GM23248 (cell line): ENCODE results near the gene CNTLN. TPM values are rescaled to one million over a fixed set of nuclear protein-coding genes. Genes with fewer than 3 reads are reported as not detected.
"Not testable (repeated sequence)": the region's sequence is repeated elsewhere in the genome, so short reads cannot be mapped to it uniquely, and the experiment has no call there.

ENCODE experiments used
- DNase-seq: peaks from one replicate; pipeline ENCODE4 v3.0.0-alpha.2; 2015
- H2AFZ ChIP-seq: fragments of 200-600 bp; sonication (generic); 2 replicates; pipeline ENCODE4 v1.6.1; 2016; ENCODE audit warnings: antibody characterized with exemption
- H3F3A ChIP-seq: fragments of 200-600 bp; sonication (generic); 2 replicates; pipeline ENCODE4 v1.6.1; 2016; ENCODE audit warnings: mild to moderate bottlenecking, antibody characterized with exemption, mixed run types; ENCODE audit not compliant: insufficient read depth
- H3K27ac ChIP-seq: fragments of 200-600 bp; sonication (generic); 2 replicates; pipeline ENCODE4 v1.5.1; 2016; ENCODE audit warnings: mild to moderate bottlenecking
- H3K27me3 ChIP-seq: fragments of 200-600 bp; sonication (generic); replicated peaks from 2 replicates; pipeline ENCODE4 v1.6.1; 2016; ENCODE audit warnings: mild to moderate bottlenecking; ENCODE audit not compliant: insufficient read depth
- H3K36me3 ChIP-seq: fragments of 200-600 bp; sonication (generic); 2 replicates; pipeline ENCODE4 v1.6.1; 2016; ENCODE audit warnings: low read depth, mild to moderate bottlenecking
- H3K4me1 ChIP-seq: fragments of 200-600 bp; sonication (generic); 2 replicates; pipeline ENCODE4 v1.6.1; 2016; ENCODE audit warnings: mild to moderate bottlenecking; ENCODE audit not compliant: insufficient read depth
- H3K4me2 ChIP-seq: fragments of 200-600 bp; sonication (generic); one replicate; pipeline ENCODE4 v1.6.1; 2016; ENCODE audit warnings: mild to moderate bottlenecking; ENCODE audit not compliant: unreplicated experiment
- H3K4me3 ChIP-seq: fragments of 200-600 bp; sonication (generic); 2 replicates; pipeline ENCODE4 v1.5.1; 2016; ENCODE audit warnings: mild to moderate bottlenecking
- H3K79me2 ChIP-seq: fragments of 200-600 bp; sonication (generic); 2 replicates; pipeline ENCODE4 v1.6.1; 2016; ENCODE audit warnings: mild to moderate bottlenecking; ENCODE audit not compliant: insufficient read depth
- H3K9ac ChIP-seq: fragments of 200-600 bp; sonication (generic); 2 replicates; pipeline ENCODE4 v1.6.1; 2016; ENCODE audit warnings: mild to moderate bottlenecking
- H3K9me2 ChIP-seq: fragments of 200-600 bp; sonication (generic); 2 replicates; pipeline ENCODE4 v1.6.1; 2016; ENCODE audit warnings: mixed run types, mild to moderate bottlenecking, moderate library complexity; ENCODE audit not compliant: insufficient read depth
- H3K9me3 ChIP-seq: fragments of 200-600 bp; sonication (generic); one replicate; pipeline ENCODE4 v1.6.1; 2017; ENCODE audit warnings: low read depth
- H4K20me1 ChIP-seq: fragments of 200-600 bp; sonication (generic); 2 replicates; pipeline ENCODE4 v1.6.0; 2016; ENCODE audit not compliant: insufficient read depth
- EZH2 ChIP-seq: fragments of 200-600 bp; sonication (generic); IDR thresholded peaks from 2 replicates; pipeline ENCODE4 v1.6.1; 2018; ENCODE audit warnings: antibody characterized with exemption, mild to moderate bottlenecking; ENCODE audit not compliant: insufficient read depth, poor library complexity, severe bottlenecking
- EZH2phosphoT487 ChIP-seq: fragments of 200-600 bp; sonication (generic); IDR thresholded peaks from 2 replicates; pipeline ENCODE4 v1.6.1; 2018; ENCODE audit warnings: antibody characterized with exemption, moderate library complexity, mild to moderate bottlenecking, low read depth; ENCODE audit not compliant: insufficient read depth
- WGBS, 2 experiments: methylation state at CpG; one replicate each; pipeline ENCODE4 v1.1.6; 2015 to 2017; ENCODE audit warnings: low lambda C conversion rate in 2 of 2, low coverage in 1 of 2; ENCODE audit errors: missing lambda C conversion rate in 2 of 2; 5-methylcytosine and 5-hydroxymethylcytosine counted together
- in situ Hi-C: fragments of 300-500 bp; cut with MboI; formaldehyde crosslinking; loops from 2 replicates; pipeline ENCODE4 v1.15.0; 2020
- polyA plus RNA-seq: library from polyadenylated mRNA; unstranded; fragments of >200 nt; fragmentation: Nextera tagmentation; extraction: Ambion mirVana; gene quantifications from 2 replicates; pipeline ENCODE4 v1.2.1, GENCODE V29; 2016
- total RNA-seq: library from RNA; depleted of rRNA; stranded (reverse); fragments of >200 nt; shearing (Covaris generic); gene quantifications from 2 replicates; pipeline ENCODE4 v1.2.3, GENCODE V29; 2014

Gene CNTLN
- total and polyA plus RNA-seq, 2 experiments from 2014 or later, result 4.8 to 7.2 TPM

GRCh38 chr9:17272536-17272935, 137.7 kb downstream of the CNTLN start:
- in situ Hi-C loops, result no loop called here
- no peak for DNase-seq
- H2AFZ ChIP-seq, result no peak overlapping the region
- H3K36me3 ChIP-seq, result no peaks in the 10 kb centered on the region
- no peaks in the 10 kb centered on the region for H3K9me3 ChIP-seq
- H3K4me3 ChIP-seq, result no peak overlapping the region
- TF ChIP-seq EZH2 (no peak), EZH2phosphoT487 (no peak)
- no peak overlapping the region for H3K4me2 ChIP-seq
- H3K27ac ChIP-seq, result no peak overlapping the region
- H3K9ac ChIP-seq, result no peak overlapping the region
- H3K27me3 ChIP-seq, result no peaks in the 10 kb centered on the region
- H3K79me2 ChIP-seq, result no peaks in the 10 kb centered on the region
- H4K20me1 ChIP-seq, result no peaks in the 10 kb centered on the region
- no peaks in the 10 kb centered on the region for H3K9me2 ChIP-seq
- H3K4me1 ChIP-seq, result no peaks in the 10 kb centered on the region
- H3F3A ChIP-seq, result no peaks in the 10 kb centered on the region

- no peak for TF ChIP-seq EZH2
- TF ChIP-seq EZH2phosphoT487, result no peak
- in situ Hi-C loops, result no loop called here
- no peak overlapping the region for H3K9ac ChIP-seq
- no peaks in the 10 kb centered on the region for H3K36me3 ChIP-seq
- WGBS, 2 experiments, result 63 to 64% methylated on average over 4 of the region's 4 CpGs
- no peak overlapping the region for H3K4me3 ChIP-seq
- peak overlapping the region; percentile 37; the same call in 1 of the 2 replicates for H3K27ac ChIP-seq
- H3K79me2 ChIP-seq, result no peaks in the 10 kb centered on the region
- H3K4me2 ChIP-seq, result no peak overlapping the region
- no peaks in the 10 kb centered on the region for H4K20me1 ChIP-seq
- H3K9me3 ChIP-seq, result no peaks in the 10 kb centered on the region
- H3K4me1 ChIP-seq, result peaks cover 7% of the 10 kb centered on the region; the same call in 1 of the 2 replicates
- H3K27me3 ChIP-seq, result no peaks in the 10 kb centered on the region
- H2AFZ ChIP-seq, result no peak overlapping the region
- peak; percentile 70 for DNase-seq
- H3K9me2 ChIP-seq, result no peaks in the 10 kb centered on the region
- no peaks in the 10 kb centered on the region for H3F3A ChIP-seq
Measured at GRCh38 chr9:17280350-17281012, 145.6 kb downstream of the CNTLN start.

- H3K9ac ChIP-seq, H3K79me2 ChIP-seq, DNase-seq, H3K4me1 ChIP-seq, H3K27me3 ChIP-seq, H3K4me2 ChIP-seq, H4K20me1 ChIP-seq, H2AFZ ChIP-seq, H3K9me2 ChIP-seq, H3K27ac ChIP-seq, H3F3A ChIP-seq, H3K36me3 ChIP-seq, in situ Hi-C loops, H3K4me3 ChIP-seq, H3K9me3 ChIP-seq: not testable (repeated sequence)
- WGBS, 2 experiments, result 97 to 100% methylated on average over 3 to 17 of the region's 22 CpGs
Measured at GRCh38 chr9:17290673-17291072, 155.8 kb downstream of the CNTLN start.

- Histone ChIP-seq H3K27me3 (no peaks in the 10 kb centered on the region), H3K9ac (no peak overlapping the region), H3K4me2 (no peak overlapping the region), H3K27ac (no peak overlapping the region), H3K4me3 (no peak overlapping the region), H4K20me1 (no peaks in the 10 kb centered on the region), H2AFZ (no peak overlapping the region), H3K9me2 (no peaks in the 10 kb centered on the region), H3K36me3 (no peaks in the 10 kb centered on the region), H3F3A (no peaks in the 10 kb centered on the region), H3K79me2 (no peaks in the 10 kb centered on the region), H3K4me1 (no peaks in the 10 kb centered on the region), H3K9me3 (no peaks in the 10 kb centered on the region)
- WGBS, 2 experiments, result 98 to 100% methylated on average over 2 of the region's 2 CpGs
- TF ChIP-seq EZH2 (no peak), EZH2phosphoT487 (no peak)
- peak; percentile 2 for DNase-seq
- in situ Hi-C loops, result no loop called here
Measured at GRCh38 chr9:17291766-17292165, 156.9 kb downstream of the CNTLN start.

GRCh38 chr9:17293685-17294084, 158.8 kb downstream of the CNTLN start:
- Histone ChIP-seq H3K27me3 (no peaks in the 10 kb centered on the region), H2AFZ (no peak overlapping the region), H3K4me1 (no peaks in the 10 kb centered on the region), H3K9me3 (no peaks in the 10 kb centered on the region), H3F3A (no peaks in the 10 kb centered on the region), H3K9me2 (no peaks in the 10 kb centered on the region), H3K4me3 (no peak overlapping the region), H3K36me3 (no peaks in the 10 kb centered on the region), H4K20me1 (no peaks in the 10 kb centered on the region), H3K79me2 (no peaks in the 10 kb centered on the region), H3K9ac (no peak overlapping the region), H3K27ac (no peak overlapping the region), H3K4me2 (no peak overlapping the region)
- no peak for DNase-seq
- in situ Hi-C loops, result no loop called here
- TF ChIP-seq EZH2phosphoT487 (no peak), EZH2 (no peak)
- 91 to 96% methylated on average over 10 to 12 of the region's 12 CpGs for WGBS, 2 experiments
